D341Med (cell line): ENCODE results near the gene CEPT1.
"Not testable (repeated sequence)": the region's sequence is repeated elsewhere in the genome, so short reads cannot be mapped to it uniquely, and the experiment has no call there.

Source experiments
- DNase-seq: peaks from one replicate; pipeline ENCODE4 v3.0.0; 2012; ENCODE audit warnings: low spot score

Gene CEPT1

DNA sequence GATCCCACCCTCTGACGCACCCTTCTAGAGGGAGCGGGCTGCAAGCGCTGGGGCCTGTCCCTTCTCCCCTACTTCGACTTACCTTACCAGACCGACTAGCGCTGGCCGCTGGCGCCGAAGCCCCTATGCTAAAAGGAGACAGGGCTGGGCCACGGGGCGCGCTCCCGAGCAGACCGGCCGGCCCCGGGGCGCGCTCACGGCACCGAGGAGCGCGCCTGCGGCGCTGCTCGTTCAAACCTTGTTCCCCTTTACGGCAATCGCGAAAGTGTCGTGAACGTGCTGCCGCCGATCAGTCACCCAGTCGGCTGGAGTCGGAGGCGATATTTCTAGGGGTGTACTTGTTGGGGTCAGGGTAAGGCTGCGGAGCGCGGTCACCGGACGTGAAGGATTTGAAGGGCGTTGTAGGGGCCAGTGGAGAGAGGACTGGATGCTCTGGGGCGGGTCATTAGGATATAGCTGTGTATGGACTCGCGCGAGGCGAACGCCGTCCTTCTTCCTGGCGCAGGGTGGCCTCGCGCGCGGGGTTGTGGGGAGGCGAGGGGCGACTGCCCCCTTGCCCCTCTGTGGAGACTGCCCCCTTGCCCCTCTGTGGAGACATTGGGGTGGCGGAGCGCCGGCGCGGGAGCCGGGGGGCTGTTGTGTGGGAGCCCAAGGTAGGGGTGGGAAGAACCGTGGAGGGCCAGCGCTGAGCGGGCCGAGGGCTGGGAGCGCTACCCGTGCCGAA, at the start of gene CEPT1, which contains the start of gene DRAM2:
Gene CEPT1, plus strand, starts transcription at position 268 of the 724 bp plus-strand sequence. CDS start 7,492 bp downstream, outside the sequence.
Gene DRAM2, minus strand, starts transcription at position 138 of the 724 bp plus-strand sequence. CDS start 8,539 bp downstream, outside the sequence.
- peak; percentile 95 for DNase-seq

DNA sequence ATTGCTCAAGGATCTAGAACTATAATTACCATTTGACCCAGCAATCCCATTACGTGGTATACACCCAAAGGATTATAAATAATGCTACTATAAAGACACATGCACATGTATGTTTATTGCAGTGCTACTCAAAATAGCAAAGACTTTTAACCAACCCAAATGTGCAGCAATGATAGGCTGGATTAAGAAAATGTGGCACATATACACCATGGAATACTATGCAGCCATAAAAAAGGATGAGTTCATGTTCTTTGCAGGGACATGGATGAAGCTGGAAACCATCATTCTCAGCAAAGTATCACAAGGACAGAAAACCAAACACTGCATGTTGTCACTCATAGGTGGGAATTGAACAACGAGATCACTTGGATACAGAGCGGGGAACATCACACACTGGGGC, 44.6 kb upstream of the CEPT1 start:
- not testable (repeated sequence) for DNase-seq

DNA sequence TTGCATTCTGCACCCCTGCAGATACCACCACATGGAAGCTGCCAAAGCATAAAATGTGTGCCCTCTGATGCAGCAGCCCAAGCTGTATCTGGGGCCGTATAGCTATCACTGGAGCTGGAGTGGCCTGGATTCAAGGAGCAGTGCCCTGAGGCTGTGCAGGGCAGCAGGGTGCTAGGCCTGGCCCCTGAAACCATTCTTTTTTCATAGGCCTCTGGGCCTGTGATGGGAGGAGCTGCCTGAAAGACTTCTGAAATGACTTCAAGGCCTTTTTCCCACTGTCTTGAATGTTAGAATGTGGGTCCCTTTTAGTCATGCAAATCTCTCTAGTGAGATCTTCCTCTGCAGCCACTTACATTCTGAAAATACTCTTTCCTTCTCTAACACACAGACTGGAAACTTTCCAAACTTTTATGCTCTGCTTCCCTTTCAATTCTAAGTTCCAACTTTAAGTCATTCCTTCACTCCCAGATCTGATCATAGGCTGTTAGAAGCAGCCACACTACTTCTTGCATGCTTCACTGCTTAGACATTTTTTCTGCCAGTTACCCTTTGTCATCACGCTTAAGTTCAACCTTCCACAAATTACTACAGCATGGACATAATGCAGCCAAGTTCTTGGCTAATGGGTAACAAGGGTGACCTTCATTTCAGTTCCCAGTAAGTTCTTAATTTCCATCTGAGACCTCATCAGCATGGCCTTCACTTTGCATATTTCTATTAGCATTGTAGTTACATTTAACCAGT, 42.5 kb upstream of the CEPT1 start:
- no peak for DNase-seq

DNA sequence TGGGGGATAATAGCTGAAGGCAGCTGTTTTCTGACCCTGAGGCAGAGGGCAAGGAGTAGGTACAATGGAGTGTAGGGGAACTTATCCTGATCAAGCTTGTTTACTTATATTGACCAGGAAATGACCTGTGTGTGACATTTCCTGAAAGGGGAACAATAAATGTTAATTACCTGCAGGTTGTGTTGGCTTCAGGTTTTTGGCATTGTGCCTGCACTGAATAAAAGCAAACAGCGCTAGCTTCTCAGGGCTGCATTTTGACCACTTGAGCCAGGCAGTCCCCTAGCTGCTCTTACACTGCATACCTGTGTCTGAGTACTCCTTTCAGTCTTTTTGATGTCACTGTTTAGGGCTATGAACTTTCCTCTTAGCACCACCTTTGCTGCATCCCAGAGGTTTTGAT, 40.7 kb upstream of the CEPT1 start:
- DNase-seq, result no peak

DNA sequence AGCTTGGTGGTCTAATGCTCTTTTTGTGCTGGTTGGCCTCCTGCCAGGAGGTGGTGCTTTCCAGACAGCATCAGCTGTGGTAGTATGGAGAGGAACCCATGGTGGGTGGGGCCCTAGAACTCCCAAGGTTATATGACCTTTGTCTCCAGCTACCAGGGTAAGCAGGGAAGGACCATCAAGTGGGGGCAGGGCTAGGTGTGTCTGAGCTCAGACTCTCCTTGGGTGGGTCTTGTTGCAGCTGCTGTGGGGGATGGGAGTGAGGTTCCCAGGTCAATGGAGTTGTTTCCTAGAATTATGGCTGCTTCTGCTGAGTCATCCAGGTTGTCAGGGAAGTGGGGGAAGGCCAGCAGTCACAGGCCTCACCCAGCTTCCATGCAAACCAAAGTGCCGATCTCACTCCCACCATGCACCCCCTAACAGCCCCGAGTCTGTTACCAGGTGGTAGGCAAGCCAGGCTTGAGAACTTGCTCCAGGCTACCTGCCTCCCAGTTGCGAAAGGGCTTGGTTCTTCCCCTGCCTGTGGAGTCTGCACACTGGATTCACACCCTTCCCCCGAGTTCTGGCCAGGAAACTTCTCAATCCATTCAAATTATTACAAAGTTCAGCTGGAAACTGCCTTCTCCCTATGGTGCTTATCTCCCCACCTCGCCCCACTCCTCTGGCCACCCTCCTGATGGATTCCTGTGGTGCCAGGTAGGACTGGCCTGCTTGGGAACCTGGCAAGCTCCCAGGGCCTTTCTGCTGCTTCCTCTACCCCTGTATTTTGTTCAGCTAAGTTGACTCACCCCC, 38.0 kb upstream of the CEPT1 start:
- no peak for DNase-seq

DNA sequence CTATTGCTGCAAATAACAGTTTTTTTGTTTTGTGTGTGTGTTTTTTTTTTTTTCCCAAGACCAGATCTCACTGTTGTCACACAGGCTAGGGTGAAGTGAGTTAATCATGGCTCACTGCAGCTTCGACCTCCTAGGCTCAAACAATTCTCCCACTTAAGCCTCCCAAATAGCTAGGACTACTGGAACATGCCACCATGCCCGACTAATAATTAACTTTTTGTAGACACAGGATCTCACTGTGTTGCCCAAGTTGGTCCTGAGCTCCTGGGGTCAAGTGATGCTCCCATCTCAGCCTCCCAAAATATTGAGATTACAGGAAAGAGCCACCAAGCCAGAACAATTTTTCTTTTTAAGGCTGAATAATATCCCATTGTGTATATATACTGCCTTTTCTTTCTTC, 35.0 kb upstream of the CEPT1 start:
- no peak for DNase-seq

DNA sequence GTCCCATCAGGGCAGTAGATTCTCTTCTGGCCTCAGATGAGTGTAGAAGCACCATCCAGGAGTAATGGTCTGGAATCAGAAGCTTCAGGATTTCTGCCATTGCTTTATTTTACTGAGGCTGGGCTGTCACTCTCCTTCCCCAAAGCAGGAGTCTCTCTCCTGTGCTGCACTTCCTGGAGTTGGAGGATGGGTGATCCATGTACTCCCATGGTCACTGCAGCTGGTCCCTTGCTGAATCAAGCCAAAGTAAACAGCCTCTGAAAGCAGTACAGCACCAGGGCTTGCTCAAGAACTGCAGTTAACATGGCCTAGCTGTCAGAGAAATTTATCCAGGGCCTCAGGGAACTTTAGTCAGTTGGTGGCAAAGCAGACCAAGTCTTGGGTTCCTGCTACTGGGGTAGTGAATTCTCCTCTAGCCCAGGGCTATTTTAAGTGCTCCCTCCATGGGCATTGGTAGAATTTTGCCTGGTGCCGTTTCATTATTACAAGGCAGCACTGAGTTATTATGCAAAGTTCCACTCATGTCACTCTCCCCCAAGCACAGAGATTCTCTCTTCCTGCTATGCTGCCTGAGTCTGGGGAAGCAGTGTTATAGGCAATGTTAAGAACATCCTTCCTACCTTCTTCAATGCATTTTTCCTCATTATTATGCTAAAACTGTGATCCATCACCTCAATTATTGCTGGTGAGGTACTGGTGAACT, 29.7 kb upstream of the CEPT1 start:
- DNase-seq, result no peak

DNA sequence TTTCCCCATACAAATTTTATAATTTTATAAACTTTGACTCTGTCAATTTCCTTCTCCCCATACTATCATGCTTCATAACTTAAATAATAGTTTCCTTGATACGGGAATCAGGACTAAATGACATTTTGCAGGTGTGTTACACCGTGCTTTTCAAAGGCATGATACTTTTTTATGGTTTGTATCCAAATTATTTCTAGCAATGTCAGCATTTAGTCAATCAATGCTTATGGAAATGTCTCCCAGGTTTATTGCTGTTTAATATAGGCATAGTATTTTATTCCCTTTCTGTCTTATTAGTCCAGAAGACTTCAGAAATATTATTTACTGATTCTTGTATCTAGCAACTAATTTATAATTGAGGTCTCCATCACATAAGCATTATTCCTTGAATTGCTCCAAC, 23.5 kb upstream of the CEPT1 start:
- DNase-seq, result no peak

DNA sequence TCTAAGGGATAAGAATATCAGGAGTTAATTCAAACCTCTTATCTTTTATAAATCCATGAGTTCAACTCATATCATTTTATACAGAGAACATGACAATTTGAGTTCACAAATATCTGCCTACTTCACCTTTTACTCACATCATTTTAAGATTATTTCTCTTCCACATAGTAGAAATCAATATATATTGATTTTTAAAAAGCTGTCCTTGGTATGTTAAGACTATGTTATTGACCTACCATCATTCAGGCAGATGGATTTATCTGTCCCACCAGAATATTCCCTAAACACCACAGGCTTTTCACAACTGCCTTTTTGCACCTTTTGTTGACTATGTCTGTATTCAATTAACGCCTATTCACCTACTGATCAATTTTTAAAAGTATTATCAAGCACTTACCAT, 13.7 kb upstream of the CEPT1 start:
- no peak for DNase-seq

DNA sequence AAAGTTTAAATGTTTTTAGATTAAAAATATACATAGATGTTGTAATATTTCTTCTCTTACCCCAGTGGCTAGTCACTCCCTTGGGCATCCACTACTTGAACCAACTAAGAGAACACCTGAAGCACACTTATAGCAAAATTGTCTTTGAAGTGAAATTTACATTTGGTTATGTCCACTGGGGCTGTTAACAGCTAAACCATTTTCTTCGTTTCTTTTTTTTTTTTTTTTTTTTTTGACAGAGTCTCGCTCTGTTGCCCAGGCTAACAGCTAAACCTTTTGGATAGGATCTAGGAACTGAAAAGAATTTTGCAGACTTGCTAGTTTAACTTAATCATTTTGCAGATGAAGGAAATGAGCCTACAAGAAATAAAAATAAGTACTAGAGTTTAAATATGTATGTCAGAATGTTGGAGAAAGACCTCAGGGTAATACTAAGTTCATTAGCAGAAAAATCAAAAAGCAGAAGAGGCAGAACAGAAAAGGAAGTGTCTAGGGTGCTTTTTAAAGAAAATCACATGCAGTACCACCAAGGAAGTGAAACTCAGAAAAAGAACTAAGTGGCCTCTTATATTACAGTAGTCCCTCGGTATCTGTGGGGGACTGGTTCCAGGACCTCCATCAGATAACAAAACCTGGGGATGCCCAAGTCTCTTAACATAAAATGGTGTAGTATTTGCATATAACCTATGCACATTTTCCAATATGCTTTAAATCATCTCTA, 11.9 kb upstream of the CEPT1 start:
- DNase-seq, result no peak

DNA sequence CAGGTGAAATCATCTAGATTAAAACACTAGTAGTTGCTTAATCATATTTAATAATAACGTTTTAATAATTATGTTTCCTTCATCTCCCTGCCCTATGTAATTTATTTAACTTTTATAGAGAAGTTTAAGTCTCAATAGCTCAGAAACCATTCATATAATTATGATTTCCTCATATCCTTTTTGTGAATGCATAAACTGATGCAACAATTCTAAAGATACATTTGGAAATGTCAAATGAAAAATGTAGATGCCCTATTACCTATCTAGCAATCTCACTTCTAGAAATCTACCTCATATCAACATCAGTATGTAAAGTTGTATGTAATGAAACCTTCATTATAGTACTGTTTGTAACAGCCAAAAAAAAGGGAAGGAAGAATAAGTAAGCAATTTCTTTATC, 10.6 kb upstream of the CEPT1 start:
- DNase-seq, result no peak

DNA sequence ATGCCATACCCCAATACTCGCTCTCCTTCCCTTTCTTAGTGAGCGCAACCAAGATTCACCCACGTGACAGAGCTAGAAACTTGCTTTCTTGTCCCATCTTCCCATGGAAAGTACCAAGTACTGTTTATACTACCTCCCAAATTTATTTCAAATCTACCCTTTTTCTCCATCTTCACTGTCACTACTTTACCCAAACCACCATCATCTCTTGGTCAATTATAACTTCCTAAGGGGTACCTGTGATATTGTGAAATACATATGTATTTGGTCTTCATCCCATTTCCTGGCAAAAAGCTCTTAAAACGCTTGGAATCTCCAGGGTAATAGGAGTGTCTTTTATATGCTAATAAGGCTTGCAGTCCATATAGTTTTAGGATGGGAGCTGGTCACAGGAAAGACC, 8.3 kb upstream of the CEPT1 start:
- no peak for DNase-seq

DNA sequence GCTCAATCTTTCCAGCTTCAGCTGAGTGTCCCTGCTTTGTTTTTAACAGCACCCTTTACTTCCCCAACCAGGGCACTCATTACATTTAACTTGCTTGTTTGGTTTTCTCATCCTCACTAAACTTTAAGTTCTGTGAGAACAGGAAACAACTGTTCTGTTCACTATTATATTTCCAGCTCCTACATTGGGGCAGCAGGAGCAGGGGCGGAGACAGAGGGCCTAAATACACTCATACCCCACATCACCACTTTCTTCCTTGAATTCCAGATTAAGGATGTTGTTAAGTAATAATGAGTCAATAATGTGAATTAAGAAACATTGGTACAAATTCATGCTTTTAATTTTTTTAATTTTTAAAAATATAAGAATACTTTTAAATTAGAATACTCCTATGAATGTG, 6.2 kb upstream of the CEPT1 start:
- no peak for DNase-seq

DNA sequence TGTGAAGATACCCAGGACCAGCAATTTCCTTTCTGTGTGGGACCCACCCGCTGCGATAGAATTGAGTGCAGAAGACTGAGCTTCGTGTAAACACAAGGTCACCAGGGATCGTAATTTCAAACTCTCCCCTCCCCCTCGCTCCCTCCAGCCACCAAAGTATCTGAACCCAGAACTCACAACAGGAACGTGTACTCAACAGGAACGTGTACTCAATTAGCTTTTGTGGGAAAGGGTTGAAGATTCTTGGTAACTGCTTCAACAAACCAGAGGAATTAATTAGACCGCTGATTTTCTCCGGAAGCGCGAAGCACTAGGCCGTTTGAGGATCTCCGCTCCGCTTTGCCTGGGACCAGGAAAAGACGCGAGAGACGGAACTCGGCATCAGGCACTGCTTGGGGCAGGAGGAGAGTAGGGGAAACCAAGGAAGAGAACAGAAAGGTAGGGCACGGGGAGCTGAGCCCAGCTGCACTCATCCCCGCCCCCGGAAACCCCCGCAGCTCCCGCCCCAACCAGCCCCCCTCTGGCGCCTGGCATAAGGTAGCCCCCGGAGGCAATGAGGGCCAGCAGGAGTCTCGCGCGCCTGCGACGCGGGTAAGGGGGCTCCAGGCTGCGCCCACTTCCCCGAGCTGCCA, 583 bp upstream of the CEPT1 start:
- peak; percentile 83 for DNase-seq

DNA sequence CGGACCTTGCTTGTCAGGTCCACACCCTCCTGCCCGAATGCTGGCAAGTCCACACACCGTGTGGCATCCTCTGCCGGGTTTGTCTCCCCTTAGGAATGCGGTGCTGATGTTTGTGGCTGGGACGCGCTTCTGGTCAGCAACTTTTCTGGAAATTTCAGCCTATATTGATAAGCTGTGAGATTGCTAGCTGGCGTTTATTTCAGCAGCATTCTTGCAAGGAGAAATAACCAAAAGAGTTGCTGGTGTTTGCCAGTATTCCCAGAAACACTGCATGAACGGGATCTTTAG, 601 bp downstream of the CEPT1 start:
- no peak for DNase-seq

DNA sequence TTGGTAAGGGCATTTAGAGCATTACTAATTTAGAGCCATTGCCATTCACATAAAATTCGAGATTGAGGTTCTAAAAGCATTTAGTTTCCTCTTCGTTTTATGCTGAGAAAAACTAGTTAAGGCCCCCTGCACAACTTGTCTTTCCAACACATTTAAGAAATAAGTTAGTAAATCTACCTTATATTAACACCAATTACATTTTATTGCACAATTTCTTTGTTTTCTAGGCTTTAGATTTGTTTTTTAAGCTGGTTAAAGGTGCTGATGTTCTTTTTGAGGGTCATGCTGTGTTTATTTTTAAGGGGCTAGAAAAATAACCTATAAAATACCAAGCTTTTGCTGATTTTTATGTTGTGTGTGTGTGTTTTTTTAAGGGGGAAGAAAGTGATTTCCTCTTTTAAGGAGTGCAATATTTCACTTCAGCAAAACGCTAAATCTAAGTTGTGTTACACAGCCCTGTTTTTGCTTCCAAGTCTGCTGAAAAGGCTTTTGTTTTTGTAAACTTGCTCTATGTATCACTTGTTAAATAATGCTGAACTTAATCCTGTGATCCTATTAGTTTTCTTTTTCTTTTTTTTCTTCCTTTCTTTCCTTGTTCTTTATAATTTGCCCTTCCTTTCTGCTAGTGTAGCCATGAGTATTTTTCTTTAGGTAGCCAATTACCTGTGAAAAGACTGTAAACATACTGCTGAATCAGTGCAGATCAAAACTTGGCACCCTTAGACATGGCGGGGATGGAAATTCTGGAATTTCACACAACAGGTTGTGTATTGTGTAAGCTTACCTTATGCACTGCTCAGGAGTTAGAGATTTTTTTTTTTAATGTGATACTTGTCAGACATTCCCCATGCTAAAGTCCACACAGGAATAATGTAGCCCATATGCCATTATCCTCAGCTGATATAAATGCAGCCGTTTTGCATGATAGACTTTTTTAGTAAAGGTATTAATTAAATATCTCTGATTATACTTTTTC, 1.5 kb downstream of the CEPT1 start:
- DNase-seq, result no peak

DNA sequence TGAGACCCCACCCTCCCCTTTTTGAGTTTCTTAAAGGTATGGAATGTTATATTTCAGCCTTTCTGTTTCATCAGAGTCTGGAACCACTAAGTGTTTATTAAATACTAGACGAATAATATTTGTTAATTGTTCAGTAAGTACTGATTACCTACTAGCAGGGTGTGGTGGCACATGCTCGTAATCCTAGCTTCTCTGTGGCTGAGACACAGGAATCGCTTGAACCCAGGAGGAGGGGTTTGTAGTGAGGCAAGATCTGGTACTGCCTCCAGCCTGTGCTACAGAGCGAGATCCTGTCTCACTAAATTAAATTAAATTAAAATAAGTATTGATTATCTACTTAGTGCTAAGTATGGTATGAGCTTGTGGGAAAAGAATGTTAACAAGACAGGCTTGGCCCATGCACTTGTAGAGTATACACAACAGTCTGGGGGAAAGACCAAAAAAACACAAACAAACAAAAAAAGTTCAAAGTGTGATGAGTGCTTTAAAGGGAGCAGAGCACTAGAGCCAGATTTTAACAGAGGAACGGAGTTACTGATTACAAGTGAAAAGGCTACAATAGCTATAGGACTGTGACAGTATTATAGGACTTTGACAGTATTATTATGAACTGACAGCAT, 2.4 kb downstream of the CEPT1 start:
- peak; percentile 29 for DNase-seq

DNA sequence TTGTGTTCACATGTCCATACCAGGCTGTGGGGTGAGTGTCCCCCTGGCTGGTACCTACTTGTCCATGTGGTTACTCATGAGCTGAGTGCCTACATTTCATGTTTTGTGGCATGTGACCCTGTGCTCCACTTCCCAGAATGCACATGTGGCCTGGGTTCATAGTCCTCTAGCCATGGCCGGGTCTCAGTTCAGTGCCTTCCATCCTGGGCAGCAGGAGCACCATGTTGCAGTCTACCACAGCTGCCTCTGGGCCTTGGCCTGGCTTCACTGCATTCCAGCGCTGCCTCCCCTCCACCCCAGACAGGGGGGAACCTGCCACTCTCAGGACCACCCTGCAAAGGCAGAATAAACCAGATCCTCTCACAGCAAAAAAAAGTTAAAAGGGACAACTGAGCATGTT, 5.5 kb downstream of the CEPT1 start:
- no peak for DNase-seq

DNA sequence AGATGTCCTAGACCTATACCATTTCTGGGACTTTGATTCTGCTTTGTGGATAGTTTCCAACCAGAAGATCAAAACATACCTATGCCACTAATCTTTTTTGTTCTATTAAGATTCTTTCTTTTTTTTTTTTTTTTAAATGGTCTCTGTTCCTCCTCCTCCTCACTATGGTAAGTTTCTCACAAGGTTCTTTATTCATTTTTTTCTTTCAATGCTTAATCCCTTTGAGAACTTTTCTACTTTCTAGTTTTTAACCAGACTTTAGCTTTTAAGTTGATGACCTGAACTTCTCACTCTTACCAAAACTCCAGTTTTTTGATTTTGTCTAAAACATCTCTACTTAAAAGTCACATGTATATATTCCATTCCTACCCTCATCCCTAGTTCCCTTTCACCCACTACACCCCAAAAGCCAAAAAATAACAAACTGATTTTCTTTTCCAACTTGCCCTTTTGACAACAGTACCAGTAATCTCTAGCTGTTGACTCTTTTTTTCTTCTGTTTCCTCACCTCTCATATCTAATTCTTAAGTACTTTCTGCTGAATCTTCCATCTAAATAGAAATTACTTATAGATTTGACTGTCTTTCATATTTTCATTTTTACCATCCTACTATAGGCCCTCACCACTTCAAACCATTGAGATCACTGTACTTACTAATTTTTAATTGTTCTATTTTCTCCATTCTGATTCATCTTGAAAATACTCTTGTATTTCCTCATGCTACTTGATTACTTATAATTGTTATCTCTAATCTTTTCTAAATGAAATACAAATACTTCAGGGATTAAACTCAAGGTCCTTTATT, 6.1 kb downstream of the CEPT1 start:
- no peak for DNase-seq
